IMR-90 (cell line): Measurements from ENCODE around the gene TRIM66. TPM values are rescaled to one million over a fixed set of nuclear protein-coding genes. Genes with fewer than 3 reads are reported as not detected.
A peak's percentile ranks its signal among the peaks of the same experiment; 100 is the strongest.

Source experiments
- ATAC-seq: fragments of 200-7000 bp; cut with Tn5 transposase; 2 replicates; pipeline ENCODE4 v1.9.1; 2020; ENCODE audit warnings: low read depth, mild to moderate bottlenecking, moderate library complexity
- BruUV-seq: library from RNA; stranded (reverse); fragments of 400-500 nt; replicated peaks from 2 replicates; lab custom pipeline; 2021; lab: Mats Ljungman, UMichigan
- CTCF ChIA-PET: fragments of 300-600 bp; formaldehyde crosslinking; extraction: SDS; loops from one replicate; lab custom pipeline; 2021; ENCODE audit warnings: antibody characterized with exemption; lab: Yijun Ruan, JAX
- POLR2A ChIA-PET: fragments of 300-600 bp; sonication (Branson Sonifier 250); formaldehyde crosslinking; loops from one replicate; lab custom pipeline; 2022; ENCODE audit warnings: antibody characterized with exemption; ENCODE audit not compliant: unreplicated experiment; lab: Charles Lee
- DNase-seq: peaks from one replicate; pipeline ENCODE4 v3.0.0; 2013
- H2AFZ ChIP-seq: replicated peaks from 2 replicates; pipeline ENCODE3; 2013; ENCODE audit warnings: low read length, mild to moderate bottlenecking; ENCODE audit not compliant: poor library complexity
- H2AK5ac ChIP-seq: 2 replicates; pipeline ENCODE4 v1.6.1; 2013; ENCODE audit warnings: low read depth, low read length, inconsistent platforms
- H2AK9ac ChIP-seq: replicated peaks from 2 replicates; pipeline ENCODE3; 2013; ENCODE audit warnings: mild to moderate bottlenecking, low read depth, low read length, moderate library complexity; ENCODE audit not compliant: poor library complexity
- H2BK120ac ChIP-seq: 2 replicates; pipeline ENCODE4 v1.6.1; 2013; ENCODE audit warnings: low read depth, low read length, inconsistent platforms
- H2BK15ac ChIP-seq: 3 replicates; pipeline ENCODE4 v1.6.1; 2013; ENCODE audit warnings: low read depth, low read length, inconsistent platforms
- H2BK20ac ChIP-seq: 2 replicates; pipeline ENCODE4 v1.6.1; 2013; ENCODE audit warnings: low read depth, mild to moderate bottlenecking, inconsistent platforms, low read length, moderate library complexity
- H2BK5ac ChIP-seq: 2 replicates; pipeline ENCODE4 v1.6.1; 2013; ENCODE audit warnings: mild to moderate bottlenecking, low read depth, low read length, inconsistent platforms; ENCODE audit not compliant: poor library complexity, severe bottlenecking
- H3K14ac ChIP-seq: replicated peaks from 2 replicates; pipeline ENCODE4 v1.6.1; 2013; ENCODE audit warnings: low read depth, low read length, inconsistent platforms
- H3K18ac ChIP-seq: 2 replicates; pipeline ENCODE4 v1.6.1; 2013; ENCODE audit warnings: low read depth, low read length, control low read depth
- H3K23ac ChIP-seq: 2 replicates; pipeline ENCODE4 v1.6.1; 2013; ENCODE audit warnings: low read depth, low read length, inconsistent platforms
- H3K27ac ChIP-seq: 2 replicates; pipeline ENCODE4 v1.5.1; 2013; ENCODE audit warnings: mild to moderate bottlenecking, control low read depth, low read length; ENCODE audit not compliant: insufficient read depth
- H3K27me3 ChIP-seq: 2 replicates; pipeline ENCODE4 v1.6.1; 2013; ENCODE audit warnings: low read length; ENCODE audit not compliant: control insufficient read depth, insufficient read depth
- H3K36me3 ChIP-seq: 2 replicates; pipeline ENCODE4 v1.6.1; 2013; ENCODE audit warnings: low read length, mixed read lengths; ENCODE audit not compliant: control insufficient read depth, insufficient read depth
- H3K4ac ChIP-seq: 2 replicates; pipeline ENCODE4 v1.6.1; 2013; ENCODE audit warnings: low read depth, low read length, inconsistent platforms
- H3K4me1 ChIP-seq: 2 replicates; pipeline ENCODE4 v1.6.1; 2013; ENCODE audit warnings: low read length, mixed read lengths; ENCODE audit not compliant: control insufficient read depth, insufficient read depth
- H3K4me2 ChIP-seq: 2 replicates; pipeline ENCODE4 v1.6.1; 2013; ENCODE audit warnings: low read depth, mild to moderate bottlenecking, control low read depth, low read length, moderate library complexity
- H3K4me3 ChIP-seq: 2 replicates; pipeline ENCODE4 v1.5.1; 2013; ENCODE audit warnings: low read depth, mild to moderate bottlenecking, control low read depth, low read length, moderate library complexity; ENCODE audit not compliant: insufficient read depth
- H3K56ac ChIP-seq: 2 replicates; pipeline ENCODE4 v1.6.1; 2013; ENCODE audit warnings: low read length, inconsistent platforms; ENCODE audit not compliant: insufficient read depth; ENCODE audit errors: extremely low read depth
- H3K79me1 ChIP-seq, 2 experiments: 2 replicates each; pipeline ENCODE4 v1.6.1; 2013; ENCODE audit warnings: low read length in 2 of 2, inconsistent platforms in 1 of 2, low read depth in 1 of 2
- H3K9ac ChIP-seq: 2 replicates; pipeline ENCODE4 v1.6.1; 2013; ENCODE audit warnings: low read depth, low read length, control low read depth
- H3K9me1 ChIP-seq: 2 replicates; pipeline ENCODE4 v1.6.1; 2013; ENCODE audit warnings: low read length, inconsistent platforms; ENCODE audit not compliant: insufficient read depth
- H3K9me3 ChIP-seq: 2 replicates; pipeline ENCODE4 v1.6.1; 2013; ENCODE audit warnings: low read length; ENCODE audit not compliant: control insufficient read depth, insufficient read depth
- H4K20me1 ChIP-seq: 2 replicates; pipeline ENCODE4 v1.6.1; 2013; ENCODE audit warnings: low read length, inconsistent platforms; ENCODE audit not compliant: insufficient read depth
- H4K5ac ChIP-seq: 2 replicates; pipeline ENCODE4 v1.6.1; 2013; ENCODE audit warnings: mild to moderate bottlenecking, low read depth, low read length, control low read depth
- H4K8ac ChIP-seq, 2 experiments: 2 replicates each; pipeline ENCODE4 v1.6.1; 2013; ENCODE audit warnings: low read depth in 2 of 2, low read length in 2 of 2, control low read depth in 1 of 2, inconsistent platforms in 1 of 2
- H4K91ac ChIP-seq: 2 replicates; pipeline ENCODE4 v1.6.1; 2013; ENCODE audit warnings: low read depth, low read length, inconsistent platforms; ENCODE audit not compliant: insufficient read depth
- NFE2L2 ChIP-seq: fragments of 150-350 bp; IDR thresholded peaks from 2 replicates; pipeline ENCODE4 v1.6.1; 2016; ENCODE audit warnings: low read depth, mild to moderate bottlenecking, low read length
- WGBS, 2 experiments: methylation state at CpG; one replicate each; pipeline versions ENCODE4 v1.1.5 to v1.1.7; 2013; ENCODE audit warnings: missing lambda C conversion rate in 2 of 2; ENCODE audit not compliant: insufficient read length in 1 of 2; ENCODE audit errors: extremely low coverage in 2 of 2; 5-methylcytosine and 5-hydroxymethylcytosine counted together
- dilution Hi-C: fragments of 300-500 bp; cut with HindIII; formaldehyde crosslinking; loops from one replicate; pipeline ENCODE4 v1.14.3; 2018; ENCODE audit warnings: low sequenced_read_pairs; ENCODE audit not compliant: unreplicated experiment
- in situ Hi-C: fragments of 300-500 bp; cut with MboI; formaldehyde crosslinking; loops from 3 replicates; pipeline ENCODE4 v1.14.3; 2019; ENCODE audit warnings: low sequenced_read_pairs, inconsistent platforms, mixed read lengths
- intact Hi-C: fragments of 100-400 bp; cut with micrococcal nuclease; formaldehyde crosslinking; loops from 2 replicates; pipeline ENCODE4 v1.10.0; 2022
- polyA plus RNA-seq, 3 experiments: library from polyadenylated mRNA; depleted of rRNA; stranded (reverse); fragments of >200 nt; gene quantifications; 2 replicates each; pipeline ENCODE4 v1.2.3, GENCODE V29; 2012; ENCODE audit warnings: low replicate concordance in 1 of 3
- total RNA-seq: library from RNA; depleted of rRNA; stranded (reverse); fragments of >200 nt; gene quantifications from 2 replicates; pipeline ENCODE4 v1.2.3, GENCODE V29; 2012

The TRIM66 gene
- total and polyA plus RNA-seq, 2 of the 4 experiments (the other 2 are of a cell fraction) = 4.4 to 5.0 TPM

DNA sequence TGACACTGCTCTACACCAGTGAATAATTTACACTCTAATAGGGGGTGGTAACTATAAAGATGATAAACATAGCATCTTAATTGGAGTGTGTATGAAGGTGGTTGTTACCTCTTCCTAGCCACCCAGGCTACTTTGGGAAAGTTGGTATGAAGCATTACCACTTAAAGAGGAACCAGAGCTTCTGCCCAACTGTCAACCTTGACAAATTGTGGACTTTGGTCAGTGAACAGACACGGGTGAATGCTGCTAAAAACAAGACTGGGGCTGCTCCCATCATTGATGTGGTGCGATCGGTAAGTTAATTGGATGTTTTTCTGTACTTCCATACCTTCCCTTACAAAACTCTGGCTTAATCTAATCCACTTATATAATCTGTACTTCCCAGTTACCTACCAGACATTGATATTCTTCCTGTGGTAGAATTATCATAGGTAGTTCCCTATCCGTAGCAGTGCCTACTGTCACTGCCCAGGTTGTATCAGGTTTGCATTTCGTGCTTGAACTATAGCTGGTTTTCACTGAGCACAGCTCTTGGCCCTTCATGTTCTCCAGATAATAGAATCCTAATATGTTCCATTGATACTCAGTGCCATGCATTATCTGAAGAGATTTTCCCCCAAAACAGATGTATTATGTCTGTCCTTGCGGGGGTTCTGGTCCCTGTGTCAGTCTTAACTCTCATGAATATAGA lies 2.3 kb upstream of the TRIM66 start:
- no peak overlapping the region for H3K14ac ChIP-seq
- POLR2A ChIA-PET = interaction anchor here (0.6 kb wide), 1 partner anchor 88 kb away, joined by 3 read pairs; no protein-coding TSS in a partner anchor
- no peak overlapping the region for H3K4me2 ChIP-seq
- H3K36me3 ChIP-seq = peaks cover 29% of the 10 kb centered on the region
- H3K23ac ChIP-seq = peak overlapping the region; percentile 78; the same call in 1 of the 2 replicates
- no peak overlapping the region for H3K4ac ChIP-seq
- no peak overlapping the region for H3K4me3 ChIP-seq
- no peak overlapping the region for H2BK15ac ChIP-seq
- no peak overlapping the region for H3K27ac ChIP-seq
- CTCF ChIA-PET = no interaction called here
- peaks cover 29% of the 10 kb centered on the region; the same call in 1 of the 2 replicates for H4K20me1 ChIP-seq
- dilution Hi-C loops = no loop called here
- no peak overlapping the region for H2AK9ac ChIP-seq
- in situ Hi-C loops = loop anchor here (25.0 kb wide), 1 partner anchor 453 kb away; no protein-coding TSS in a partner anchor
- ATAC-seq = no peak
- H4K8ac ChIP-seq = no peak overlapping the region
- H4K5ac ChIP-seq = no peak overlapping the region
- DNase-seq = no peak
- no peak overlapping the region for H4K91ac ChIP-seq
- BruUV-seq = no TSS peak
- H3K56ac ChIP-seq = no peak overlapping the region
- no peak overlapping the region for H2AFZ ChIP-seq
- H2BK120ac ChIP-seq = no peak overlapping the region
- H2BK5ac ChIP-seq = no peak overlapping the region
- H3K9me1 ChIP-seq = peaks cover under 1% of the 10 kb centered on the region; the same call in 1 of the 2 replicates
- no CpG with 5 or more reads among the region's 6 CpGs for WGBS, 2 experiments
- peaks cover 20 to 48% of the 10 kb centered on the region in 2 experiments for H3K79me1 ChIP-seq
- H2BK20ac ChIP-seq = no peak overlapping the region
- no peaks in the 10 kb centered on the region for H3K9me3 ChIP-seq
- intact Hi-C loops = loop anchor here (10.0 kb wide), 1 partner anchor 460 kb away; no protein-coding TSS in a partner anchor
- TF ChIP-seq NFE2L2 = no peak
- H3K4me1 ChIP-seq = peaks cover 7% of the 10 kb centered on the region
- no peak overlapping the region for H3K18ac ChIP-seq
- H3K9ac ChIP-seq = peak overlapping the region; percentile 98; the same call in 1 of the 2 replicates
- H3K27me3 ChIP-seq = no peaks in the 10 kb centered on the region
- H2AK5ac ChIP-seq = no peak overlapping the region
